ENCODE measurements around the gene DNAJB4. TPM values are rescaled to one million over a fixed set of nuclear protein-coding genes. Genes with fewer than 3 reads are reported as not detected.
A peak's percentile ranks its signal among the peaks of the same experiment; 100 is the strongest.

The DNAJB4 gene
- total RNA-seq, result 100 to 1,000 TPM in 1 of 8 experiments, 10 to 100 TPM in 7; 30.8 to 102 (median 41.2) TPM

GRCh38 chr1:78004719-78005447 lies at the start of gene DNAJB4:
Gene DNAJB4 (plus strand): TSS chr1:78004939. CDS start chr1:78005111, 172 bp downstream.
- in situ Hi-C loops (cut with MboI; ENCODE audit: low pct_unique_long_range_greater_than_20kb in 2 of 9, low sequenced_read_pairs in 9 of 9, unreplicated experiment in 9 of 9), result loop anchor here in 1 of 9 experiments (25.0 kb wide), 1 partner anchor 107 kb away; no protein-coding TSS in a partner anchor
- WGBS, 10 experiments, result 0 to 5% (median 1%) methylated on average over 4 to 12 of the region's 12 CpGs
- H3K4me3 ChIP-seq, result peak within 1 kb of the TSS; percentile 36 to 61 (median 45)
- peak; percentile 92 to 99 (median 98) for ATAC-seq (replicated peaks in 6 of 8)
- H3K27ac ChIP-seq, result peak within 1 kb of the TSS; percentile 88 to 95
- peaks cover 2 to 28% of the 10 kb centered on the region in 2 donors for H3K4me1 ChIP-seq (replicated peaks in 1 of 2)

GRCh38 chr1:77955709-77956108 lies 49.0 kb upstream of the DNAJB4 start:
- in situ Hi-C loops (cut with MboI; ENCODE audit: low pct_unique_long_range_greater_than_20kb in 2 of 9, low sequenced_read_pairs in 9 of 9, unreplicated experiment in 9 of 9), result loop anchor here in 1 of 9 experiments (25.0 kb wide), 1 partner anchor 243 kb away; no protein-coding TSS in a partner anchor
- Histone ChIP-seq H3K27ac (no peak overlapping the region), H3K4me3 (no peak overlapping the region), H3K4me1 (replicated peaks in 1 of 2) (no peaks in the 10 kb centered on the region)
- no peak for ATAC-seq (replicated peaks in 6 of 8)
- 81 to 100% (median 99%) methylated on average over 1 to 3 of the region's 3 CpGs for WGBS, 10 experiments

- in situ Hi-C loops (cut with MboI; ENCODE audit: low pct_unique_long_range_greater_than_20kb in 2 of 9, low sequenced_read_pairs in 9 of 9, unreplicated experiment in 9 of 9), result loop anchor here in 1 of 9 experiments (25.0 kb wide), 1 partner anchor 244 kb away; no protein-coding TSS in a partner anchor
- Histone ChIP-seq H3K4me1 (replicated peaks in 1 of 2) (no peaks in the 10 kb centered on the region), H3K27ac (no peak overlapping the region), H3K4me3 (no peak overlapping the region)
- no peak for ATAC-seq (replicated peaks in 6 of 8)
- 80 to 100% (median 100%) methylated on average over 1 to 3 of the region's 3 CpGs; no CpG with 5 or more reads in 1 of the 10 experiments for WGBS, 10 experiments
Observed at GRCh38 chr1:77956464-77956863, 48.3 kb upstream of the DNAJB4 start.

- in situ Hi-C loops (cut with MboI; ENCODE audit: low pct_unique_long_range_greater_than_20kb in 2 of 9, low sequenced_read_pairs in 9 of 9, unreplicated experiment in 9 of 9), result loop anchor here in 1 of 9 experiments (25.0 kb wide), 1 partner anchor 246 kb away; no protein-coding TSS in a partner anchor
Observed at GRCh38 chr1:77958391-77958790, 46.3 kb upstream of the DNAJB4 start.

GRCh38 chr1:77958850-77959249 lies 45.9 kb upstream of the DNAJB4 start:
- WGBS, 10 experiments, result 81 to 100% (median 95%) methylated on average over 1 to 2 of the region's 2 CpGs
- H3K27ac ChIP-seq, result no peak overlapping the region

More at GRCh38 chr1:77958391-77958790, 46.3 kb upstream of the DNAJB4 start:
- H3K4me1 ChIP-seq (replicated peaks in 1 of 2), result no peaks in the 10 kb centered on the region
- H3K4me3 ChIP-seq, result no peak overlapping the region
- no peak overlapping the region for H3K27ac ChIP-seq
- ATAC-seq (replicated peaks in 6 of 8), result no peak

GRCh38 chr1:77961392-77961791 lies 43.3 kb upstream of the DNAJB4 start:
- in situ Hi-C loops (cut with MboI; ENCODE audit: low pct_unique_long_range_greater_than_20kb in 2 of 9, low sequenced_read_pairs in 9 of 9, unreplicated experiment in 9 of 9), result loop anchor here in 1 of 9 experiments (25.0 kb wide), 1 partner anchor 249 kb away; no protein-coding TSS in a partner anchor
- no peak overlapping the region for H3K4me3 ChIP-seq
- ATAC-seq (replicated peaks in 6 of 8), result no peak
- no peak overlapping the region for H3K27ac ChIP-seq
- no peaks in the 10 kb centered on the region for H3K4me1 ChIP-seq (replicated peaks in 1 of 2)
- WGBS, 10 experiments, result 70 to 100% (median 84%) methylated on average over 1 to 2 of the region's 2 CpGs

More at GRCh38 chr1:77958850-77959249, 45.9 kb upstream of the DNAJB4 start:
- no peaks in the 10 kb centered on the region for H3K4me1 ChIP-seq (replicated peaks in 1 of 2)
- in situ Hi-C loops (cut with MboI; ENCODE audit: low pct_unique_long_range_greater_than_20kb in 2 of 9, low sequenced_read_pairs in 9 of 9, unreplicated experiment in 9 of 9), result loop anchor here in 1 of 9 experiments (25.0 kb wide), 1 partner anchor 247 kb away; no protein-coding TSS in a partner anchor
- no peak for ATAC-seq (replicated peaks in 6 of 8)
- H3K4me3 ChIP-seq, result no peak overlapping the region

GRCh38 chr1:77966291-77966690 lies 38.4 kb upstream of the DNAJB4 start:
- in situ Hi-C loops (cut with MboI; ENCODE audit: low pct_unique_long_range_greater_than_20kb in 2 of 9, low sequenced_read_pairs in 9 of 9, unreplicated experiment in 9 of 9), result loop anchor here in 1 of 9 experiments (25.0 kb wide), 1 partner anchor 254 kb away; no protein-coding TSS in a partner anchor

GRCh38 chr1:77970192-77970591 lies 34.5 kb upstream of the DNAJB4 start:
- in situ Hi-C loops (cut with MboI; ENCODE audit: low pct_unique_long_range_greater_than_20kb in 2 of 9, low sequenced_read_pairs in 9 of 9, unreplicated experiment in 9 of 9), result loop anchor here in 1 of 9 experiments (25.0 kb wide), 1 partner anchor 258 kb away; no protein-coding TSS in a partner anchor

More at GRCh38 chr1:77966291-77966690, 38.4 kb upstream of the DNAJB4 start:
- Histone ChIP-seq H3K27ac (no peak overlapping the region), H3K4me1 (replicated peaks in 1 of 2) (peaks cover 0 to 7% of the 10 kb centered on the region in 2 donors), H3K4me3 (no peak overlapping the region)
- 42 to 100% (median 86%) methylated on average over 1 to 3 of the region's 3 CpGs; no CpG with 5 or more reads in 1 of the 10 experiments for WGBS, 10 experiments
- no peak for ATAC-seq (replicated peaks in 6 of 8)

GRCh38 chr1:77972080-77972479 lies 32.7 kb upstream of the DNAJB4 start:
- in situ Hi-C loops (cut with MboI; ENCODE audit: low pct_unique_long_range_greater_than_20kb in 2 of 9, low sequenced_read_pairs in 9 of 9, unreplicated experiment in 9 of 9), result loop anchor here in 1 of 9 experiments (25.0 kb wide), 1 partner anchor 260 kb away; no protein-coding TSS in a partner anchor
- Histone ChIP-seq H3K4me1 (replicated peaks in 1 of 2) (peaks cover 17 to 19% of the 10 kb centered on the region in 2 donors), H3K4me3 (no peak overlapping the region), H3K27ac (no peak overlapping the region)
- 43 to 100% (median 80%) methylated on average over 1 to 3 of the region's 3 CpGs; no CpG with 5 or more reads in 2 of the 10 experiments for whole genome bisulfite sequencing, 10 experiments
- ATAC-seq (replicated peaks in 6 of 8), result no peak

More at GRCh38 chr1:77970192-77970591, 34.5 kb upstream of the DNAJB4 start:
- Histone ChIP-seq H3K4me3 (no peak overlapping the region), H3K27ac (no peak overlapping the region), H3K4me1 (replicated peaks in 1 of 2) (peaks cover 6 to 12% of the 10 kb centered on the region in 2 donors)
- ATAC-seq (replicated peaks in 6 of 8), result peak in 1 of 8 experiments; percentile 16
- WGBS, 10 experiments, result 60 to 86% (median 82%) methylated on average over 1 of the region's 1 CpG; no CpG with 5 or more reads in 3 of the 10 experiments

- Histone ChIP-seq H3K4me1 (replicated peaks in 1 of 2) (peaks cover 18 to 20% of the 10 kb centered on the region in 2 donors), H3K27ac (no peak overlapping the region), H3K4me3 (peak overlapping the region in 2 of 5 donors; percentile 10 to 93)
- no peak for ATAC-seq (replicated peaks in 6 of 8)
- 17 to 88% (median 69%) methylated on average over 1 to 4 of the region's 4 CpGs; no CpG with 5 or more reads in 1 of the 10 experiments for WGBS, 10 experiments
- in situ Hi-C loops (cut with MboI; ENCODE audit: low pct_unique_long_range_greater_than_20kb in 2 of 9, low sequenced_read_pairs in 9 of 9, unreplicated experiment in 9 of 9), result loop anchor here in 1 of 9 experiments (25.0 kb wide), 1 partner anchor 137 kb away; no protein-coding TSS in a partner anchor
Observed at GRCh38 chr1:77975386-77975785, 29.4 kb upstream of the DNAJB4 start.

- H3K4me1 ChIP-seq (replicated peaks in 1 of 2), result peaks cover 15 to 25% of the 10 kb centered on the region in 2 donors
- in situ Hi-C loops (cut with MboI; ENCODE audit: low pct_unique_long_range_greater_than_20kb in 2 of 9, low sequenced_read_pairs in 9 of 9, unreplicated experiment in 9 of 9), result loop anchor here in 1 of 9 experiments (25.0 kb wide), 1 partner anchor 136 kb away; no protein-coding TSS in a partner anchor
- no peak for ATAC-seq (replicated peaks in 6 of 8)
- WGBS, 10 experiments, result 0 to 83% (median 56%) methylated on average over 1 to 2 of the region's 2 CpGs
- H3K4me3 ChIP-seq, result peak overlapping the region in 3 of 5 donors; percentile 10 to 93 (median 92)
- no peak overlapping the region for H3K27ac ChIP-seq
Observed at GRCh38 chr1:77975907-77976306, 28.8 kb upstream of the DNAJB4 start.

GRCh38 chr1:77976433-77977076 lies 28.2 kb upstream of the DNAJB4 start:
- in situ Hi-C loops (cut with MboI; ENCODE audit: low pct_unique_long_range_greater_than_20kb in 2 of 9, low sequenced_read_pairs in 9 of 9, unreplicated experiment in 9 of 9), result loop anchor here in 1 of 9 experiments (25.0 kb wide), 1 partner anchor 136 kb away; no protein-coding TSS in a partner anchor
- H3K4me3 ChIP-seq, result peak overlapping the region; percentile 70 to 93 (median 83)
- H3K27ac ChIP-seq, result no peak overlapping the region
- 35 to 90% (median 76%) methylated on average over 2 to 12 of the region's 13 CpGs for WGBS, 10 experiments
- peaks cover 14 to 31% of the 10 kb centered on the region in 2 donors for H3K4me1 ChIP-seq (replicated peaks in 1 of 2)
- no peak for ATAC-seq (replicated peaks in 6 of 8)

Measured in motor neuron (in vitro differentiated cells).